ENCODE measurements around the gene SLC39A7. TPM values are rescaled to one million over a fixed set of nuclear protein-coding genes. Genes with fewer than 3 reads are reported as not detected.
A peak's percentile ranks its signal among the peaks of the same experiment; 100 is the strongest.

Gene SLC39A7
- total RNA-seq, 1 experiment from 2014 or later: 119 TPM

- Histone ChIP-seq H3K9me3 (ENCODE audit: low read depth, low read length, poor library complexity, severe bottlenecking) (no peaks in the 10 kb centered on the region), H3K4me1 (ENCODE audit: insufficient read depth, low read length, poor library complexity, severe bottlenecking) (peaks cover 16% of the 10 kb centered on the region), H3K4me3 (ENCODE audit: low read depth, low read length, poor library complexity, severe bottlenecking) (peak overlapping the region; percentile 59), H3K27me3 (replicated peaks; ENCODE audit: insufficient read depth, low read depth, low read length, poor library complexity) (no peaks in the 10 kb centered on the region), H3K27ac (ENCODE audit: low read depth, low read length, poor library complexity, severe bottlenecking) (peak overlapping the region; percentile 94), H3K36me3 (ENCODE audit: insufficient read depth, low read length, poor library complexity, severe bottlenecking) (peaks cover 3% of the 10 kb centered on the region)
- intact Hi-C loops (cut with micrococcal nuclease; ENCODE audit: unreplicated experiment): loop anchor here (1.0 to 2.0 kb wide), 4 partner anchors 41 to 131 kb away; partner anchors contain the start of genes RING1, RXRB and SLC39A7
- ChIA-PET POLR2A (ENCODE audit: low non-redundant PET) (interaction anchor here (0.6 to 2.0 kb wide), 2 partner anchors 16 to 278 kb away, joined by 8 to 13 read pairs; no protein-coding TSS in a partner anchor), CTCF (interaction anchor here (0.5 to 1.0 kb wide), 2 partner anchors 190 to 250 kb away, joined by 3 read pairs; no protein-coding TSS in a partner anchor)
- DNase-seq (ENCODE audit: low spot score): no peak
- TF ChIP-seq CTCF (conservative IDR thresholded peaks at IDR 0.05; ENCODE audit: low read depth, low read length): no peak
- TF ChIP-seq EZH2 (IDR thresholded peaks at IDR 0.05; ENCODE audit: borderline replicate concordance, low read depth, low read length, poor library complexity, severe bottlenecking): no peak
- TSS peak; percentile 69 for BruUV-seq (replicated peaks)
These were observed 49.3 kb downstream of the SLC39A7 start for GRCh38 chr6:33249732-33250630.

GRCh38 chr6:33250731-33251130, 50.1 kb downstream of the SLC39A7 start:
- BruUV-seq (replicated peaks): no TSS peak
- DNase-seq (ENCODE audit: low spot score): no peak
- Histone ChIP-seq H3K4me3 (ENCODE audit: low read depth, low read length, poor library complexity, severe bottlenecking) (no peak overlapping the region), H3K27ac (ENCODE audit: low read depth, low read length, poor library complexity, severe bottlenecking) (no peak overlapping the region), H3K9me3 (ENCODE audit: low read depth, low read length, poor library complexity, severe bottlenecking) (no peaks in the 10 kb centered on the region), H3K36me3 (ENCODE audit: insufficient read depth, low read length, poor library complexity, severe bottlenecking) (peaks cover 3% of the 10 kb centered on the region), H3K4me1 (ENCODE audit: insufficient read depth, low read length, poor library complexity, severe bottlenecking) (peaks cover 16% of the 10 kb centered on the region), H3K27me3 (replicated peaks; ENCODE audit: insufficient read depth, low read depth, low read length, poor library complexity) (no peaks in the 10 kb centered on the region)
- ChIA-PET CTCF (no interaction called here), POLR2A (ENCODE audit: low non-redundant PET) (interaction anchor here (0.6 kb wide), 1 partner anchor 95 kb away, joined by 21 read pairs; no protein-coding TSS in a partner anchor)
- intact Hi-C loops (cut with micrococcal nuclease; ENCODE audit: unreplicated experiment): no loop called here
- TF ChIP-seq EZH2 (IDR thresholded peaks at IDR 0.05; ENCODE audit: borderline replicate concordance, low read depth, low read length, poor library complexity, severe bottlenecking) (no peak), CTCF (conservative IDR thresholded peaks at IDR 0.05; ENCODE audit: low read depth, low read length) (no peak)

GRCh38 chr6:33251395-33252012, 50.8 kb downstream of the SLC39A7 start:
- H3K4me1 ChIP-seq (ENCODE audit: insufficient read depth, low read length, poor library complexity, severe bottlenecking): peaks cover 16% of the 10 kb centered on the region
- peaks cover 3% of the 10 kb centered on the region for H3K36me3 ChIP-seq (ENCODE audit: insufficient read depth, low read length, poor library complexity, severe bottlenecking)
- BruUV-seq (replicated peaks): no TSS peak
- no peak overlapping the region for H3K27ac ChIP-seq (ENCODE audit: low read depth, low read length, poor library complexity, severe bottlenecking)
- ChIA-PET POLR2A (ENCODE audit: low non-redundant PET) (no interaction called here), CTCF (no interaction called here)
- no peak for DNase-seq (ENCODE audit: low spot score)
- H3K4me3 ChIP-seq (ENCODE audit: low read depth, low read length, poor library complexity, severe bottlenecking): no peak overlapping the region
- no peaks in the 10 kb centered on the region for H3K27me3 ChIP-seq (replicated peaks; ENCODE audit: insufficient read depth, low read depth, low read length, poor library complexity)
- H3K9me3 ChIP-seq (ENCODE audit: low read depth, low read length, poor library complexity, severe bottlenecking): no peaks in the 10 kb centered on the region
- TF ChIP-seq EZH2 (IDR thresholded peaks at IDR 0.05; ENCODE audit: borderline replicate concordance, low read depth, low read length, poor library complexity, severe bottlenecking) (no peak), CTCF (conservative IDR thresholded peaks at IDR 0.05; ENCODE audit: low read depth, low read length) (no peak)
- intact Hi-C loops (cut with micrococcal nuclease; ENCODE audit: unreplicated experiment): no loop called here
